ENCODE data around the gene GHDC. TPM values are rescaled to one million over a fixed set of nuclear protein-coding genes. Genes with fewer than 3 reads are reported as not detected.

GHDC gene
- total and polyA plus RNA-seq, 10 donors: 22.0 to 122 (median 39.6) TPM

GRCh38 chr17:42177684-42178083, 16.6 kb downstream of the GHDC start:
- intact Hi-C loops (cut with DNase I; ENCODE audit: low total_unique reads): no loop called here
- 78 to 97% (median 91%) methylated on average over 2 of the region's 2 CpGs for WGBS, 5 donors

GRCh38 chr17:42174126-42174783, 20.0 kb downstream of the GHDC start:
- intact Hi-C loops (cut with DNase I; ENCODE audit: low total_unique reads): no loop called here
- 61 to 74% (median 66%) methylated on average over 13 to 14 of the region's 14 CpGs for WGBS, 5 donors
- Histone ChIP-seq H3K9me3 (no peaks in the 10 kb centered on the region), H3K27me3 (replicated peaks in 1 of 7) (peaks cover 0 to 2% (median 0%) of the 10 kb centered on the region in 7 donors), H3K4me3 (no peak overlapping the region), H3K4me1 (peaks cover 9 to 18% (median 14%) of the 10 kb centered on the region in 6 donors), H3K27ac (no peak overlapping the region), H3K36me3 (no peaks in the 10 kb centered on the region)
- DNase-seq: no peak
- TF ChIP-seq POLR2A (IDR thresholded peaks at IDR 0.05) (no peak), POLR2AphosphoS5 (IDR thresholded peaks at IDR 0.05) (no peak), CTCF (IDR thresholded peaks at IDR 0.05 in 8 of 11, conservative IDR thresholded peaks at IDR 0.05 in 3 of 11) (no peak)

More at GRCh38 chr17:42177684-42178083, 16.6 kb downstream of the GHDC start:
- no peak for TF ChIP-seq POLR2A (IDR thresholded peaks at IDR 0.05)
- TF ChIP-seq CTCF (IDR thresholded peaks at IDR 0.05 in 8 of 11, conservative IDR thresholded peaks at IDR 0.05 in 3 of 11): no peak
- TF ChIP-seq POLR2AphosphoS5 (IDR thresholded peaks at IDR 0.05): no peak
- no peak for DNase-seq
- Histone ChIP-seq H3K27ac (no peak overlapping the region), H3K4me1 (peaks cover 23 to 52% (median 37%) of the 10 kb centered on the region in 6 donors), H3K4me3 (no peak overlapping the region), H3K27me3 (replicated peaks in 1 of 7) (peaks cover 0 to 31% (median 5%) of the 10 kb centered on the region in 7 donors), H3K36me3 (no peaks in the 10 kb centered on the region), H3K9me3 (no peaks in the 10 kb centered on the region)

GRCh38 chr17:42171831-42172230, 22.5 kb downstream of the GHDC start:
- H3K27ac ChIP-seq: no peak overlapping the region
- no peak overlapping the region for H3K4me3 ChIP-seq
- no peaks in the 10 kb centered on the region for H3K9me3 ChIP-seq
- intact Hi-C loops (cut with DNase I; ENCODE audit: low total_unique reads): no loop called here
- DNase-seq: no peak
- H3K36me3 ChIP-seq: no peaks in the 10 kb centered on the region
- WGBS, 5 donors: 77 to 96% (median 85%) methylated on average over 4 to 11 of the region's 11 CpGs
- no peaks in the 10 kb centered on the region for H3K27me3 ChIP-seq (replicated peaks in 1 of 7)
- no peak for TF ChIP-seq POLR2A (IDR thresholded peaks at IDR 0.05)
- TF ChIP-seq POLR2AphosphoS5 (IDR thresholded peaks at IDR 0.05): no peak
- no peak for TF ChIP-seq CTCF (IDR thresholded peaks at IDR 0.05 in 8 of 11, conservative IDR thresholded peaks at IDR 0.05 in 3 of 11)
- no peaks in the 10 kb centered on the region for H3K4me1 ChIP-seq

GRCh38 chr17:42169351-42169750, 24.9 kb downstream of the GHDC start:
- H3K27ac ChIP-seq: no peak overlapping the region
- no peak overlapping the region for H3K4me3 ChIP-seq
- H3K4me1 ChIP-seq: no peaks in the 10 kb centered on the region
- H3K9me3 ChIP-seq: no peaks in the 10 kb centered on the region
- 93 to 100% (median 97%) methylated on average over 2 to 29 of the region's 29 CpGs for WGBS, 5 donors
- no peak for TF ChIP-seq POLR2A (IDR thresholded peaks at IDR 0.05)
- TF ChIP-seq POLR2AphosphoS5 (IDR thresholded peaks at IDR 0.05): no peak
- TF ChIP-seq CTCF (IDR thresholded peaks at IDR 0.05 in 8 of 11, conservative IDR thresholded peaks at IDR 0.05 in 3 of 11): no peak
- H3K36me3 ChIP-seq: no peaks in the 10 kb centered on the region
- DNase-seq: no peak
- intact Hi-C loops (cut with DNase I; ENCODE audit: low total_unique reads): no loop called here
- H3K27me3 ChIP-seq (replicated peaks in 1 of 7): no peaks in the 10 kb centered on the region
